Endothelial cell of umbilical vein (primary cell): ENCODE results near the gene CFAP61.

ENCODE experiments used
- CTCF ChIP-seq, 2 donors: IDR thresholded peaks; 1 replicate in 1 of 2; 2 replicates in 1 of 2; pipeline ENCODE4 v1.5.1; 2011; ENCODE audit warnings: low read length in 2 of 2, mild to moderate bottlenecking in 2 of 2, moderate library complexity in 2 of 2, control low read depth in 1 of 2, inconsistent platforms in 1 of 2, low read depth in 1 of 2; ENCODE audit not compliant: insufficient read depth in 1 of 2; ENCODE audit errors: extremely low read depth in 1 of 2
- EZH2 ChIP-seq: IDR thresholded peaks from 2 replicates; pipeline ENCODE4 v1.6.1; 2012; ENCODE audit warnings: borderline replicate concordance, low read depth, mild to moderate bottlenecking, moderate library complexity, low read length, inconsistent platforms; ENCODE audit not compliant: severe bottlenecking
- FOS ChIP-seq: IDR thresholded peaks from 2 replicates; pipeline ENCODE4 v1.6.1; 2011; ENCODE audit warnings: mild to moderate bottlenecking, low read length, moderate library complexity, borderline replicate concordance; ENCODE audit not compliant: insufficient read depth
- JUN ChIP-seq: IDR thresholded peaks from 2 replicates; pipeline ENCODE4 v1.6.1; 2011; ENCODE audit warnings: borderline replicate concordance, low read depth; ENCODE audit not compliant: insufficient read length, insufficient read depth
- MAX ChIP-seq: IDR thresholded peaks from 2 replicates; pipeline ENCODE4 v1.6.1; 2011; ENCODE audit not compliant: insufficient read depth, insufficient read length
- MYC ChIP-seq: IDR thresholded peaks from one replicate; pipeline ENCODE4 v1.6.1; 2011; ENCODE audit warnings: mild to moderate bottlenecking, low read depth, low read length
- POLR2A ChIP-seq: IDR thresholded peaks from 2 replicates; pipeline ENCODE4 v1.6.1; 2012; ENCODE audit warnings: low read depth, mild to moderate bottlenecking, control low read depth, low read length
- POLR2AphosphoS5 ChIP-seq: IDR thresholded peaks from 2 replicates; pipeline ENCODE4 v1.6.1; 2012; ENCODE audit warnings: low read depth, mild to moderate bottlenecking, control low read depth, low read length, moderate library complexity; ENCODE audit not compliant: insufficient read depth

GRCh38 chr20:20399531-20400500 is 347.5 kb downstream of the CFAP61 start:
- TF ChIP-seq CTCF (IDR thresholded peaks at IDR 0.05; ENCODE audit: extremely low read depth in 1 of 2, insufficient read depth in 1 of 2, low read depth in 1 of 2, low read length in 2 of 2) (no peak), POLR2A (no peak), JUN (no peak), MAX (no peak), EZH2 (no peak), POLR2AphosphoS5 (no peak), MYC (no peak), FOS (no peak)
